NCI-H2107 (cell line): Measurements from ENCODE around the gene OSBPL10.
"Not testable (repeated sequence)": the region's sequence is repeated elsewhere in the genome, so short reads cannot be mapped to it uniquely, and the experiment has no call there.

Experiments
- DNase-seq: peaks from one replicate; lab custom pipeline; 2025; lab: John Stamatoyannopoulos, UW

Gene OSBPL10

GRCh38 chr3:31890007-31890406 lies 91.1 kb downstream of the OSBPL10 start:
- DNase-seq, result no peak

GRCh38 chr3:31885235-31885634 lies 95.8 kb downstream of the OSBPL10 start:
- DNase-seq, result no peak

- no peak for DNase-seq
Measured at GRCh38 chr3:31884251-31884650, 96.8 kb downstream of the OSBPL10 start.

- no peak for DNase-seq
Measured at GRCh38 chr3:31882895-31883294, 98.2 kb downstream of the OSBPL10 start.

- DNase-seq, result no peak
Measured at GRCh38 chr3:31882431-31882830, 98.6 kb downstream of the OSBPL10 start.

- no peak for DNase-seq
Measured at GRCh38 chr3:31880482-31881078, 100.5 kb downstream of the OSBPL10 start.

- no peak for DNase-seq
Measured at GRCh38 chr3:31880020-31880419, 101.0 kb downstream of the OSBPL10 start.

GRCh38 chr3:31879365-31879764 lies 101.7 kb downstream of the OSBPL10 start:
- no peak for DNase-seq

- no peak for DNase-seq
Measured at GRCh38 chr3:31878231-31878838, 102.7 kb downstream of the OSBPL10 start.

GRCh38 chr3:31876331-31876730 lies 104.7 kb downstream of the OSBPL10 start:
- no peak for DNase-seq

- DNase-seq, result no peak
Measured at GRCh38 chr3:31875437-31875836, 105.6 kb downstream of the OSBPL10 start.

GRCh38 chr3:31873254-31873820 lies 107.7 kb downstream of the OSBPL10 start:
- no peak for DNase-seq

GRCh38 chr3:31871939-31872507 lies 109.0 kb downstream of the OSBPL10 start:
- DNase-seq, result no peak

GRCh38 chr3:31870111-31870510 lies 111.0 kb downstream of the OSBPL10 start:
- not testable (repeated sequence) for DNase-seq

GRCh38 chr3:31868236-31868635 lies 112.8 kb downstream of the OSBPL10 start:
- no peak for DNase-seq

- DNase-seq, result no peak
Measured at GRCh38 chr3:31862666-31863279, 118.3 kb downstream of the OSBPL10 start.

- DNase-seq, result no peak
Measured at GRCh38 chr3:31861826-31862225, 119.2 kb downstream of the OSBPL10 start.

- not testable (repeated sequence) for DNase-seq
Measured at GRCh38 chr3:31860642-31861041, 120.4 kb downstream of the OSBPL10 start.

- DNase-seq, result no peak
Measured at GRCh38 chr3:31859245-31859644, 121.8 kb downstream of the OSBPL10 start.

GRCh38 chr3:31858439-31858838 lies 122.6 kb downstream of the OSBPL10 start:
- no peak for DNase-seq

GRCh38 chr3:31853580-31853979 lies 127.5 kb downstream of the OSBPL10 start:
- DNase-seq, result no peak

GRCh38 chr3:31851278-31851677 lies 129.8 kb downstream of the OSBPL10 start:
- no peak for DNase-seq

GRCh38 chr3:31848911-31849310 lies 132.2 kb downstream of the OSBPL10 start:
- no peak for DNase-seq
